ENCODE data around the gene FBRS. TPM values are rescaled to one million over a fixed set of nuclear protein-coding genes. Genes with fewer than 3 reads are reported as not detected.

The FBRS gene
- total RNA-seq, 6 donors from 2014 or later, result 38.0 to 150 (median 70.4) TPM

GRCh38 chr16:30645727-30646126, 12.5 kb upstream of the FBRS start:
- H3K27me3 ChIP-seq, result no peaks in the 10 kb centered on the region
- ATAC-seq (ENCODE audit: low FRiP score in 2 of 2) (no peak), DNase-seq (no peak)
- H3K9me3 ChIP-seq, result no peaks in the 10 kb centered on the region
- no peak overlapping the region for H3K4me3 ChIP-seq
- no peaks in the 10 kb centered on the region for H3K36me3 ChIP-seq
- TF ChIP-seq CTCF (IDR thresholded peaks at IDR 0.05), result no peak
- TF ChIP-seq EP300 (IDR thresholded peaks at IDR 0.05), result no peak
- TF ChIP-seq POLR2AphosphoS5 (IDR thresholded peaks at IDR 0.05), result no peak
- TF ChIP-seq POLR2A (IDR thresholded peaks at IDR 0.05), result no peak
- H3K27ac ChIP-seq, result no peak overlapping the region
- WGBS, 2 donors, result 65 to 77% methylated on average over 6 of the region's 6 CpGs
- peaks cover 4 to 9% (median 5%) of the 10 kb centered on the region in 4 donors for H3K4me1 ChIP-seq

DNA sequence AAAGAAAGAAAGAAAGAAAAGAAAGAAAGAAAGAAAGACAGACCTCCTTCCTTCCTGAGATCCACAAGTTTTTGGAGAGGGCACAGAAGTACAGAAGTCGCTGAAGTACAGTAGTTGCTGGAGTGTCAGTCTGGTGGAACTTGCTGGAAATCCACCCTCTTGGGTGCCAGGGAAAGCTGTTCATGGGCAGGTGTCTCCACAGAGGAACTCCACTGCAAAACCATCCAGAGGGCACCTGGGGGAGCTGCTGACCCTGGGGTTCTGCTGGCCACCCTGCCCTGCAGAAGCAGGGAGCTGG, 11.0 kb upstream of the FBRS start:
- WGBS, 2 donors, result 55 to 100% methylated on average over 1 of the region's 1 CpG
- H3K9me3 ChIP-seq, result no peaks in the 10 kb centered on the region
- H3K4me3 ChIP-seq, result no peak overlapping the region
- peaks cover 7 to 17% (median 11%) of the 10 kb centered on the region in 4 donors for H3K4me1 ChIP-seq
- DNase-seq (no peak), ATAC-seq (ENCODE audit: low FRiP score in 2 of 2) (no peak)
- no peak for TF ChIP-seq CTCF (IDR thresholded peaks at IDR 0.05)
- no peak for TF ChIP-seq POLR2A (IDR thresholded peaks at IDR 0.05)
- no peak for TF ChIP-seq EP300 (IDR thresholded peaks at IDR 0.05)
- H3K27me3 ChIP-seq, result no peaks in the 10 kb centered on the region
- H3K36me3 ChIP-seq, result peaks cover 0 to under 1% (median 0%) of the 10 kb centered on the region in 4 donors
- H3K27ac ChIP-seq, result no peak overlapping the region

- Histone ChIP-seq H3K27ac (peak overlapping the region; percentile 92 to 97 (median 96)), H3K9me3 (no peaks in the 10 kb centered on the region), H3K36me3 (peaks cover 18 to 27% (median 21%) of the 10 kb centered on the region in 4 donors), H3K27me3 (no peaks in the 10 kb centered on the region), H3K4me3 (peak overlapping the region; percentile 8 to 89 (median 74)), H3K4me1 (peaks cover 12 to 23% (median 16%) of the 10 kb centered on the region in 4 donors)
- 31 to 34% methylated on average over 22 of the region's 22 CpGs for WGBS, 2 donors
- TF ChIP-seq POLR2A (IDR thresholded peaks at IDR 0.05) (peak in 1 of 4 donors; percentile 28), EP300 (IDR thresholded peaks at IDR 0.05) (no peak)
- ATAC-seq (ENCODE audit: low FRiP score in 2 of 2) (peak; percentile 0 to 5), DNase-seq (peak in 1 of 2 donors; percentile 80)
Measured at GRCh38 chr16:30649725-30650368, 8.4 kb upstream of the FBRS start.

DNA sequence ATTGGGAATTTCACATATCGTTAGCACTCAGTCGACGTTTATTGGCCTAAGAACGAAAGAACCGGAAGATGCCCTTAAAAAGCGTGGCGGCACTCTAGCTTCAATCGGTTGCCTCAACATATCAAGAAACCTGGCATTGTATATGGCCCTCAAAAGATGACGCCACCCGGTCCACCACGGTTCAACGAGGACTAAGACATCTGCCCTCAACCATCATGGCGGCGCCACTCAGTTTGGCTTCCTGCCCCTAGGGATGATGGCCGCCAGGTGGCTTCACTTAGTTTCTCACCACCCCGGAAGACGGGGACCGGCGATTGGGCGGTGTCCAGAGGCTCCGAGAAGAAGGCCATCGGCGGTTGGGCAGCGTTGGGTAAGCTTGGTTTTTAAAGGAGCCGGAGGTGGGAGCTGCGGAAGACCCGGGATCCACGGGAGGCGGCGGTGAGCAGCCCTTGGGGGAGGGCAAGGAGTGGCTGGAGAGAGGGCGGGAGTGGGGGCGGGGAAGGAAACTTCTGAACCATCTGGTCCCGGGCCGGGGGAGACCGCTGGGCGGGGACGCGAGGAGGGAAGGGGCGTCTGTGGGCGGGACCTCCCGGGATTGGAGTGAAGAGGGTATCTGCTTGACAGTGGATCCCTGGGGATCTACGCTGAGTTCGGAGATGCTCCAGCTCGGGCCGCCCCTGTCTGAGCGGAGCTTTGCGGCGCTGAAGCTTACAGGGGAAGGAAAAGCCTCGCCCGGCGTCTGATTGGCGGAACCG, 7.7 kb upstream of the FBRS start, which contains the start of gene PRR14:
Gene PRR14 (plus strand): TSS at position 592 of the 755 bp plus-strand sequence. CDS start 686 bp downstream, outside the sequence.
- TF ChIP-seq POLR2AphosphoS5 (IDR thresholded peaks at IDR 0.05), result peak; percentile 78 to 92
- TF ChIP-seq EP300 (IDR thresholded peaks at IDR 0.05), result no peak
- TF ChIP-seq POLR2A (IDR thresholded peaks at IDR 0.05), result peak in 1 of 4 donors; percentile 63
- peak in 5 of 6 experiments; percentile 42 to 91 (median 85) for TF ChIP-seq CTCF (IDR thresholded peaks at IDR 0.05)
- H3K36me3 ChIP-seq, result peaks cover 23 to 34% (median 28%) of the 10 kb centered on the region in 4 donors
- peak; percentile 93 to 96 for ATAC-seq (ENCODE audit: low FRiP score in 2 of 2)
- 0 to 2% methylated on average over 49 to 52 of the region's 53 CpGs for WGBS, 2 donors
- H3K27ac ChIP-seq, result peak within 1 kb of the TSS; percentile 92 to 97 (median 96)
- H3K4me3 ChIP-seq, result peak within 1 kb of the TSS; percentile 64 to 89 (median 82)
- H3K9me3 ChIP-seq, result no peaks in the 10 kb centered on the region
- no peaks in the 10 kb centered on the region for H3K27me3 ChIP-seq
- H3K4me1 ChIP-seq, result peaks cover 12 to 23% (median 16%) of the 10 kb centered on the region in 4 donors
- DNase-seq, result peak; percentile 94 to 99
